Smooth muscle cell (in vitro differentiated cells): ENCODE results near the gene GRIK2. TPM values are rescaled to one million over a fixed set of nuclear protein-coding genes. Genes with fewer than 3 reads are reported as not detected.

Experiments used
- DNase-seq: peaks from one replicate; lab custom pipeline; 2025; ENCODE audit not compliant: unreplicated experiment; lab: John Stamatoyannopoulos, UW
- H2AFZ ChIP-seq: fragments of 200-600 bp; sonication (generic); 2 replicates; pipeline ENCODE4 v1.6.0; 2016; ENCODE audit warnings: antibody characterized with exemption, low read depth, mild to moderate bottlenecking
- H3F3A ChIP-seq: fragments of 200-600 bp; sonication (generic); 2 replicates; pipeline ENCODE4 v1.6.0; 2017; ENCODE audit warnings: antibody characterized with exemption, low read depth
- H3K27ac ChIP-seq: fragments of 200-600 bp; sonication (generic); 2 replicates; pipeline ENCODE4 v1.5.1; 2016; ENCODE audit warnings: low read depth, mild to moderate bottlenecking
- H3K27me3 ChIP-seq: fragments of 200-600 bp; sonication (generic); 2 replicates; pipeline ENCODE4 v1.6.1; 2016; ENCODE audit warnings: low read depth, mild to moderate bottlenecking
- H3K36me3 ChIP-seq: fragments of 200-600 bp; sonication (generic); 2 replicates; pipeline ENCODE4 v1.5.1; 2016; ENCODE audit warnings: low read depth
- H3K4me1 ChIP-seq: fragments of 200-600 bp; sonication (generic); 2 replicates; pipeline ENCODE4 v1.5.1; 2016; ENCODE audit warnings: low read depth
- H3K4me2 ChIP-seq: fragments of 200-600 bp; sonication (generic); 2 replicates; pipeline ENCODE4 v1.6.0; 2016; ENCODE audit warnings: mild to moderate bottlenecking
- H3K4me3 ChIP-seq: fragments of 200-600 bp; sonication (generic); 2 replicates; pipeline ENCODE4 v1.5.1; 2016; ENCODE audit warnings: mild to moderate bottlenecking
- H3K79me2 ChIP-seq: fragments of 200-600 bp; sonication (generic); 2 replicates; pipeline ENCODE4 v1.6.0; 2016; ENCODE audit warnings: low read depth, mild to moderate bottlenecking
- H3K9ac ChIP-seq: fragments of 200-600 bp; sonication (generic); 2 replicates; pipeline ENCODE4 v1.6.0; 2016; ENCODE audit warnings: low read depth
- H3K9me3 ChIP-seq: fragments of 200-600 bp; sonication (generic); replicated peaks from 2 replicates; pipeline ENCODE4 v1.5.1; 2016; ENCODE audit warnings: low read depth
- H4K20me1 ChIP-seq: fragments of 200-600 bp; sonication (generic); 2 replicates; pipeline ENCODE4 v1.6.0; 2016; ENCODE audit warnings: low read depth
- WGBS: methylation state at CpG from one replicate; pipeline ENCODE4 v1.1.7; 2016; ENCODE audit warnings: low lambda C conversion rate; 5-methylcytosine and 5-hydroxymethylcytosine counted together
- polyA plus RNA-seq: library from polyadenylated mRNA; unstranded; fragments of >200 nt; fragmentation: Nextera tagmentation; extraction: Ambion mirVana; gene quantifications from 2 replicates; pipeline ENCODE4 v1.2.1, GENCODE V29; 2016
- total RNA-seq: library from RNA; depleted of rRNA; stranded (reverse); fragments of >200 nt; gene quantifications from 2 replicates; pipeline ENCODE4 v1.2.3, GENCODE V29; 2014
- TF ChIP-seq, protein P1 (sequence below): fragments of 200-600 bp; sonication (generic); IDR thresholded peaks from 2 replicates; pipeline ENCODE4 v1.5.1; 2017; ENCODE audit warnings: borderline replicate concordance, mild to moderate bottlenecking, antibody characterized with exemption; ENCODE audit not compliant: insufficient read depth, poor library complexity, severe bottlenecking

GRIK2 gene
- total and polyA plus RNA-seq, 2 experiments from 2014 or later = 10.0 to 23.6 TPM

GRCh38 chr6:101545191-101545590 lies 151.7 kb downstream of the GRIK2 start:
- Histone ChIP-seq H3K4me3 (no peak overlapping the region), H4K20me1 (no peaks in the 10 kb centered on the region), H2AFZ (peak overlapping the region; percentile 62), H3K4me1 (peaks cover 9% of the 10 kb centered on the region), H3K9me3 (no peaks in the 10 kb centered on the region), H3F3A (peaks cover 7% of the 10 kb centered on the region), H3K9ac (no peak overlapping the region), H3K4me2 (peak overlapping the region; percentile 68), H3K79me2 (no peaks in the 10 kb centered on the region), H3K27me3 (no peaks in the 10 kb centered on the region), H3K27ac (peak overlapping the region; percentile 69), H3K36me3 (no peaks in the 10 kb centered on the region)
- WGBS = 34% methylated on average over 3 of the region's 3 CpGs
- no peak for DNase-seq
- TF ChIP-seq, protein P1, sequence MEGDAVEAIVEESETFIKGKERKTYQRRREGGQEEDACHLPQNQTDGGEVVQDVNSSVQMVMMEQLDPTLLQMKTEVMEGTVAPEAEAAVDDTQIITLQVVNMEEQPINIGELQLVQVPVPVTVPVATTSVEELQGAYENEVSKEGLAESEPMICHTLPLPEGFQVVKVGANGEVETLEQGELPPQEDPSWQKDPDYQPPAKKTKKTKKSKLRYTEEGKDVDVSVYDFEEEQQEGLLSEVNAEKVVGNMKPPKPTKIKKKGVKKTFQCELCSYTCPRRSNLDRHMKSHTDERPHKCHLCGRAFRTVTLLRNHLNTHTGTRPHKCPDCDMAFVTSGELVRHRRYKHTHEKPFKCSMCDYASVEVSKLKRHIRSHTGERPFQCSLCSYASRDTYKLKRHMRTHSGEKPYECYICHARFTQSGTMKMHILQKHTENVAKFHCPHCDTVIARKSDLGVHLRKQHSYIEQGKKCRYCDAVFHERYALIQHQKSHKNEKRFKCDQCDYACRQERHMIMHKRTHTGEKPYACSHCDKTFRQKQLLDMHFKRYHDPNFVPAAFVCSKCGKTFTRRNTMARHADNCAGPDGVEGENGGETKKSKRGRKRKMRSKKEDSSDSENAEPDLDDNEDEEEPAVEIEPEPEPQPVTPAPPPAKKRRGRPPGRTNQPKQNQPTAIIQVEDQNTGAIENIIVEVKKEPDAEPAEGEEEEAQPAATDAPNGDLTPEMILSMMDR = no peak

- no peak overlapping the region for H3K4me3 ChIP-seq
- H3K4me1 ChIP-seq = peaks cover under 1% of the 10 kb centered on the region
- no peaks in the 10 kb centered on the region for H3K79me2 ChIP-seq
- TF ChIP-seq, protein P1 = no peak
- no peaks in the 10 kb centered on the region for H3K9me3 ChIP-seq
- H3K36me3 ChIP-seq = no peaks in the 10 kb centered on the region
- DNase-seq = no peak
- H3K27ac ChIP-seq = no peak overlapping the region
- H3K4me2 ChIP-seq = no peak overlapping the region
- H3K27me3 ChIP-seq = no peaks in the 10 kb centered on the region
- WGBS = 93% methylated on average over 4 of the region's 4 CpGs
- H3F3A ChIP-seq = no peaks in the 10 kb centered on the region
- H4K20me1 ChIP-seq = no peaks in the 10 kb centered on the region
- H2AFZ ChIP-seq = no peak overlapping the region
- no peak overlapping the region for H3K9ac ChIP-seq
These were observed 156.9 kb downstream of the GRIK2 start for GRCh38 chr6:101550451-101550850.

DNA sequence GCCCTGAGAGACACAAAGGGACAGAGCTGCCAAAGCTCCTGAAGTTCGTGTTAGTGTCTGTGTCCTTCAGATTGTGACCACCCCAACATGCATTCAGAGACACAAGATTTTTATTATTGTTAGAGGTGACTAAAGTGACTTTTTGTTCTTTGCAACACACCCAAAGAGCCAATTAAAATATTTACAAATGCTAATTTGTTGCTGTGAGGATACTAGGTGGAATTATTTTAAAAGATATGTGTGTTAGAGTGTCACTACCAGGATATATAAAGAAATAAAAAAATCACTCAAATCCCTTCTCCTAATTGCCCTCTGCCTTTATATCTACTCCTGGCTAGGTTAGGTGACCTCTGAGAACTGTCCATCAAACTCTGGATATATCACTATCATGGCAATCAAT lies 160.7 kb downstream of the GRIK2 start:
- 77% methylated on average over 1 of the region's 1 CpG for WGBS
- Histone ChIP-seq H3K4me3 (no peak overlapping the region), H3K4me2 (no peak overlapping the region), H4K20me1 (no peaks in the 10 kb centered on the region), H3K27ac (no peak overlapping the region), H3K4me1 (no peaks in the 10 kb centered on the region), H3K9ac (no peak overlapping the region), H2AFZ (no peak overlapping the region), H3K36me3 (no peaks in the 10 kb centered on the region), H3F3A (no peaks in the 10 kb centered on the region), H3K27me3 (no peaks in the 10 kb centered on the region), H3K79me2 (no peaks in the 10 kb centered on the region), H3K9me3 (no peaks in the 10 kb centered on the region)
- DNase-seq = no peak
- TF ChIP-seq, protein P1 = no peak

- Histone ChIP-seq H3K27ac (no peak overlapping the region), H2AFZ (no peak overlapping the region), H3K4me1 (no peaks in the 10 kb centered on the region), H3K27me3 (no peaks in the 10 kb centered on the region), H3K79me2 (no peaks in the 10 kb centered on the region), H3K4me2 (no peak overlapping the region), H3K9ac (no peak overlapping the region), H3K9me3 (no peaks in the 10 kb centered on the region), H3K4me3 (no peak overlapping the region), H4K20me1 (no peaks in the 10 kb centered on the region), H3F3A (no peaks in the 10 kb centered on the region), H3K36me3 (no peaks in the 10 kb centered on the region)
- WGBS = 90% methylated on average over 2 of the region's 2 CpGs
- DNase-seq = no peak
- TF ChIP-seq, protein P1 = no peak
These were observed 165.2 kb downstream of the GRIK2 start for GRCh38 chr6:101558712-101559111.
